ENCODE measurements around the gene POLA1.

POLA1 gene

DNA sequence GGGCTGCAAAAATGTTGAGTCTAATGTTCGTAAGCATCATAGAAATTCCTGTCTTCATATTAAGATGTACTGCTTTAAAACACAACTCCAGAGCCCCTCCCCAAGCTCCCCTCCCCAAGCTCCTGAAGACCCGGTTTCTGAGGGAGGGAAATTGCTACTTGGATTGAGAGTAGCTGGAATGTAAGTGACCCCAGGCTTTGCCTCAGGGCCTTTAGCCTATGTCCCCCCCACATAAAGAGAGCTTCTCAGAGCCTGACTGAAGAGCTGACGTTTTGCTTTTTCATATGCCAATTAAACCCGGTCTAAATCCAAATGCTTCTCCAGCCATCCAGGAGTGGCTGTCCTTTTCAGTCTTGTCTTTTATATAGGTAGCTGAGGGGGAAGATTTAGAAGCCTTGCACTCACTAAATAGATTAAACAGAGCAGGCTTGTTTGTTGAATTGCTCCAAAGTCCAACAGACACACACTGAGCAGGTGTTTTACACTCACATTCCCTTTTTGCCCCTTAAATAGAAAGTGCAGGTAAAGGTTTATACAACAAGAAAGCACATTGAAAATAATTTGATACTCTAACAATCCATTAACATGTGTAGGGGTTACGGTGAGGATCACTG is 302.5 kb downstream of the POLA1 start:
- no peak overlapping the region for H3K4me2 ChIP-seq (ENCODE audit: low read depth, low read length)
- no peaks in the 10 kb centered on the region for H3K27me3 ChIP-seq (replicated peaks; ENCODE audit: insufficient read depth, low read length)
- no peaks in the 10 kb centered on the region for H3K4me1 ChIP-seq (ENCODE audit: low read length)
- H3K9me2 ChIP-seq (replicated peaks; ENCODE audit: insufficient read depth, low read length), result no peaks in the 10 kb centered on the region
- no peak overlapping the region for H3K4me3 ChIP-seq (ENCODE audit: low read length)
- H4K20me1 ChIP-seq (ENCODE audit: insufficient read depth, low read length), result no peaks in the 10 kb centered on the region
- H3K27ac ChIP-seq (ENCODE audit: low read length), result no peak overlapping the region
- TF ChIP-seq, protein P1, sequence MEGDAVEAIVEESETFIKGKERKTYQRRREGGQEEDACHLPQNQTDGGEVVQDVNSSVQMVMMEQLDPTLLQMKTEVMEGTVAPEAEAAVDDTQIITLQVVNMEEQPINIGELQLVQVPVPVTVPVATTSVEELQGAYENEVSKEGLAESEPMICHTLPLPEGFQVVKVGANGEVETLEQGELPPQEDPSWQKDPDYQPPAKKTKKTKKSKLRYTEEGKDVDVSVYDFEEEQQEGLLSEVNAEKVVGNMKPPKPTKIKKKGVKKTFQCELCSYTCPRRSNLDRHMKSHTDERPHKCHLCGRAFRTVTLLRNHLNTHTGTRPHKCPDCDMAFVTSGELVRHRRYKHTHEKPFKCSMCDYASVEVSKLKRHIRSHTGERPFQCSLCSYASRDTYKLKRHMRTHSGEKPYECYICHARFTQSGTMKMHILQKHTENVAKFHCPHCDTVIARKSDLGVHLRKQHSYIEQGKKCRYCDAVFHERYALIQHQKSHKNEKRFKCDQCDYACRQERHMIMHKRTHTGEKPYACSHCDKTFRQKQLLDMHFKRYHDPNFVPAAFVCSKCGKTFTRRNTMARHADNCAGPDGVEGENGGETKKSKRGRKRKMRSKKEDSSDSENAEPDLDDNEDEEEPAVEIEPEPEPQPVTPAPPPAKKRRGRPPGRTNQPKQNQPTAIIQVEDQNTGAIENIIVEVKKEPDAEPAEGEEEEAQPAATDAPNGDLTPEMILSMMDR (IDR thresholded peaks at IDR 0.05; ENCODE audit: low read length), result no peak
- TF ChIP-seq EZH2phosphoT487 (IDR thresholded peaks at IDR 0.05; ENCODE audit: low read length), result no peak
- TF ChIP-seq EZH2 (optimal IDR thresholded peaks at IDR 0.05; ENCODE audit: low read depth, low read length), result no peak
- H3K36me3 ChIP-seq (replicated peaks; ENCODE audit: insufficient read depth, low read length), result no peaks in the 10 kb centered on the region
- no peak for DNase-seq
- no peaks in the 10 kb centered on the region for H3K79me2 ChIP-seq (ENCODE audit: low read length)
- no peaks in the 10 kb centered on the region for H3K9me3 ChIP-seq (replicated peaks; ENCODE audit: insufficient read depth, low read length)
- H3K9ac ChIP-seq (ENCODE audit: low read length), result no peak overlapping the region
- no peak overlapping the region for H2AFZ ChIP-seq (ENCODE audit: low read length)
- H3F3A ChIP-seq (ENCODE audit: insufficient read depth, low read length), result no peaks in the 10 kb centered on the region

DNA sequence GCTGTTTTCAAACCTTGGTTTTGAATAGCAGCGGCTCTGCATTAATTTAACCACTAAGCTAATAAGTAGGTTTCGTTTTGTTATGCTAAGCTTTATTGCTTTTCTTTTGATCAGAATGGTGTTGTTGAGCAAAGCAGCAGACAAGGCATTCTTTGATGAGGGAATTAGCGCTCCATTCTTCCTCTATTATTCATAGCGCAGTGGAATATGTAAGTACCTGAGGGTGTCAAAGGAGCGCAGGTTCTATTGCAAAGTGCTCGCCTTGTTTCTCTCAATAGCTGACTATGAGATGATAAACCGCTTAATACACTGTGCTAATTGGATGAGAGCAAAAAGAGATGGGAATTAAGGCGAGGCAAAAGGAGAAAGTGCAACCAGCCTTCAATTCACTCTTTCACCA is 305.8 kb downstream of the POLA1 start:
- H3K27ac ChIP-seq (ENCODE audit: low read length), result no peak overlapping the region
- DNase-seq, result no peak
- H2AFZ ChIP-seq (ENCODE audit: low read length), result no peak overlapping the region
- H3K27me3 ChIP-seq (replicated peaks; ENCODE audit: insufficient read depth, low read length), result no peaks in the 10 kb centered on the region
- no peaks in the 10 kb centered on the region for H3K36me3 ChIP-seq (replicated peaks; ENCODE audit: insufficient read depth, low read length)
- no peak overlapping the region for H3K4me2 ChIP-seq (ENCODE audit: low read depth, low read length)
- no peaks in the 10 kb centered on the region for H3K9me3 ChIP-seq (replicated peaks; ENCODE audit: insufficient read depth, low read length)
- H3K79me2 ChIP-seq (ENCODE audit: low read length), result no peaks in the 10 kb centered on the region
- no peak overlapping the region for H3K9ac ChIP-seq (ENCODE audit: low read length)
- TF ChIP-seq, protein P1 (IDR thresholded peaks at IDR 0.05; ENCODE audit: low read length), result no peak
- no peak for TF ChIP-seq EZH2phosphoT487 (IDR thresholded peaks at IDR 0.05; ENCODE audit: low read length)
- TF ChIP-seq EZH2 (optimal IDR thresholded peaks at IDR 0.05; ENCODE audit: low read depth, low read length), result no peak
- no peaks in the 10 kb centered on the region for H3F3A ChIP-seq (ENCODE audit: insufficient read depth, low read length)
- H3K4me3 ChIP-seq (ENCODE audit: low read length), result no peak overlapping the region
- no peaks in the 10 kb centered on the region for H3K9me2 ChIP-seq (replicated peaks; ENCODE audit: insufficient read depth, low read length)
- no peaks in the 10 kb centered on the region for H4K20me1 ChIP-seq (ENCODE audit: insufficient read depth, low read length)
- no peaks in the 10 kb centered on the region for H3K4me1 ChIP-seq (ENCODE audit: low read length)

DNA sequence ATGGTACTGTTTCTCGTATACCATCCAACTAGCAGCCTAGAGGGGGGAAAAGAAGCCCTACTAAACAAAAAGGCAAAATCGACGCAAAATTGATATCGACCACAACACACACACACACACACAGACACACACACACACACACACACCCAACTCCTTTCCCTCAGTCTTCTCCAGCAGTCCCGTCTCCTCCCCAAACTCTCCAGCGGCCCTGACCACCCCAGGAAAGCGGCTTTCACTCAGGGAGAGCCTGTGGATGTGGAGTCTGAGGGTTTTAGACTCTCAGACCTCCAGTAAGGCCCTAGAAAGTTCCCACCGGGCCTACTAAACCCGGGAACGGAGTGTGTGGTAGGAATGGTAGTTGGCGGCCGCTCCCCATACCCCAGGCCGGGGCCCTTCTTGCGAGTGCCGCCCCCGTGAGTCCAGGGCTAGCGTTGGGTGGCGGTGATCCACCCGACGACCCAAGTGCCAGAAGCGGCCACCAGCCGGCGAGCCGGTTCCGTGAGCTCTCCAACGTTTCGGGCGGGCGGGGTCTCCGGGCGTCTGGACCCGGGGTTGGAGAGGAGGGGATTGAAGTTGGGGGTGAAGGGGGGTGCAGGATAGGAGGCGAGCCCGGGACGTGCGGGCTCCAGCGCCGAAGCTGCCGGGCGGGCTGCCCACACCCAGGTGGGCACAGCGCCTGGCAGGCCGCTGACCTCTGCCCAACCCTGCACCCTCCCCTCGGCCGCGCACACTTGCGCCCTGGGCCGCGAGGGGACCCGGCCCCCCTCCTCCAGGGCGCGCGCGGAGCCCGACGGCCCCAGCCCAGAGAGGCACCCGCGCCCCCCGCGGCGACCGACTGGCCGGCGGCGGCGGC is 308.3 kb downstream of the POLA1 start:
- no peaks in the 10 kb centered on the region for H3F3A ChIP-seq (ENCODE audit: insufficient read depth, low read length)
- H4K20me1 ChIP-seq (ENCODE audit: insufficient read depth, low read length), result no peaks in the 10 kb centered on the region
- peaks cover 4% of the 10 kb centered on the region; the same call in 1 of the 2 replicates for H3K27me3 ChIP-seq (replicated peaks; ENCODE audit: insufficient read depth, low read length)
- no peak overlapping the region for H3K4me3 ChIP-seq (ENCODE audit: low read length)
- H3K27ac ChIP-seq (ENCODE audit: low read length), result no peak overlapping the region
- H3K9ac ChIP-seq (ENCODE audit: low read length), result no peak overlapping the region
- H3K9me2 ChIP-seq (replicated peaks; ENCODE audit: insufficient read depth, low read length), result no peaks in the 10 kb centered on the region
- no peaks in the 10 kb centered on the region for H3K36me3 ChIP-seq (replicated peaks; ENCODE audit: insufficient read depth, low read length)
- no peak overlapping the region for H3K4me2 ChIP-seq (ENCODE audit: low read depth, low read length)
- no peaks in the 10 kb centered on the region for H3K9me3 ChIP-seq (replicated peaks; ENCODE audit: insufficient read depth, low read length)
- no peaks in the 10 kb centered on the region for H3K4me1 ChIP-seq (ENCODE audit: low read length)
- no peak overlapping the region for H2AFZ ChIP-seq (ENCODE audit: low read length)
- TF ChIP-seq, protein P1 (IDR thresholded peaks at IDR 0.05; ENCODE audit: low read length), result no peak
- no peak for TF ChIP-seq EZH2 (optimal IDR thresholded peaks at IDR 0.05; ENCODE audit: low read depth, low read length)
- DNase-seq, result no peak
- no peaks in the 10 kb centered on the region for H3K79me2 ChIP-seq (ENCODE audit: low read length)

Measured in MM.1S (cell line).